HG02885 (cell line): ENCODE data around the gene PMEPA1.

Experiments used
- ATAC-seq: cut with Tn5 transposase; IDR thresholded peaks from one replicate; pipeline ENCODE4 v1.9.1; 2021; ENCODE audit warnings: mild to moderate bottlenecking; ENCODE audit not compliant: unreplicated experiment, poor library complexity

PMEPA1 gene

GRCh38 chr20:57616143-57616951 is 93.5 kb downstream of the PMEPA1 start:
- no peak for ATAC-seq

- no peak for ATAC-seq
These were observed 94.4 kb downstream of the PMEPA1 start for GRCh38 chr20:57615445-57615811.

- ATAC-seq = no peak
These were observed 95.0 kb downstream of the PMEPA1 start for GRCh38 chr20:57614490-57615444.

DNA sequence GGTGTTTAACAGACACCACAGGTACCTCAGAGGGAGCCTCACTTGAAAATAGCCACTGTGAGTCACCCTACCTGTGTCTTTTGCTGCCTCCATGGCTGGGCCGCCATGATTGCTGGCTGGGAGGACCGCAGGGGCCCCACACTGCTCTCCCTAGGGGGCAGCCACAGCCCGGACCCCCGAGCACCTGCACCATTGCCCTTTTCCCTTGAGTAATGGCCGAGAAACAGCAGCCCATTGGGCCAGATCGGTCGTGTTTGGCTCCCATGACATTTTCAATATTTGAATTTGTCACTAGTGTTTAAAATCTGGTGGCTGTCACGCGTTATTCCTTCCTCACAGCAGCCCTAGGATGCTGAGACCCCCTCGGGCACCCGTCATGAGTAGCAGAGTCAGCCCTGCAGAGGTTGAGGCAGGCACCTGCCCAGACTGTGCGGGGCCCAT is 96.3 kb downstream of the PMEPA1 start:
- ATAC-seq = no peak

- no peak for ATAC-seq
These were observed 96.9 kb downstream of the PMEPA1 start for GRCh38 chr20:57612916-57613315.

GRCh38 chr20:57612436-57612835 is 97.4 kb downstream of the PMEPA1 start:
- ATAC-seq = no peak

DNA sequence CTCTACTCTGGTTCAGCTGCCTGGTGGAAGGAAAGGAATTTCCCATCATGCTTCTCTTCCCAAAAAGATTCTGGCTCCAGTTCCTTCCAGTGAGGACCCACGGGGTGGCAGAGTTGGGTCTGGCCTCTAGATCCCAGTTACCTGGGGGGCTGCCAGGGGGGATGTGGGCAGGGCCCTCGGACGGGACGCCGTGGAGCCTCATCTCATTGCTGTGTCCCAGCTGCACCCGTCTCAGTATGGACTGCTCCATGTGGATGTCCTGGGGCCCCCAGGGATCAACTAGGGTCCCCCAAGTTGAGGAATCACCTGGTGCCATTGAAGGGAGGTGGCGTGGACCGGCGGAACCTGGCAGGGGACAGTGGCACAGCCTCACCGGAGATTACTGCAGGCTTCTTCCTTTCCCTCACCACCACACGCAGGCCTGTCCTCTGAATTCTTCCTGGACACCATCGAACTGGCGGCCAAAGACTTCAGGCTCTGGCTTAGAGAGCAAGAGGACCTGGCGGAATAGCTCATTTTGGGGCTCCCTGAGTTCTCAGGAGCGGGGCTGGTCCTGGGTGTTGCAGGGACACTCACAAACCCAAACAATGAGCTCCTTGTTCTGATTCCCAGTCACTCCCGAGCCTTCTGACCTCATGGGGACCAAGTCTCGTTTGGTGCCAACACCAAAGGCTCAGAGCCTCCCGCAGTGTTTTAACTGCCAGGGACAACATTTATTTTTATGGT is 98.1 kb downstream of the PMEPA1 start:
- ATAC-seq = no peak

- ATAC-seq = no peak
These were observed 99.4 kb downstream of the PMEPA1 start for GRCh38 chr20:57610261-57610952.

DNA sequence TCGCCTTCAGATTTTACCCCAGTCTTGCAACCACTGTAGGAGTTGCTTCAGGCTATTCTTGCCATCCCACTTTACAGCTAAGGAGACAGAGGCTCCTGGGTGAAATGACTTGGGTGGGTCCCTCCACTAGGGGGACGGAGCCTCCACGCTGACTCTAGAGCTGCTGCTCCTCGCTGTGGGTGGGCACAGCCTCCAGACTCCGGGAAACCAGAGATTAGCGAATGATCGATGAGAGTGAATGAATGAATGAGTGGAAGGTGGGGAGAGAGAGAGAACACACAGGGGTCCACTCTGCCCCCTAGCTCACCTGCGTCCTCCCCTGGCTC is 100.0 kb downstream of the PMEPA1 start:
- no peak for ATAC-seq

- ATAC-seq = no peak
These were observed 100.6 kb downstream of the PMEPA1 start for GRCh38 chr20:57609086-57609841.

- ATAC-seq = no peak
These were observed 101.3 kb downstream of the PMEPA1 start for GRCh38 chr20:57608516-57608915.

DNA sequence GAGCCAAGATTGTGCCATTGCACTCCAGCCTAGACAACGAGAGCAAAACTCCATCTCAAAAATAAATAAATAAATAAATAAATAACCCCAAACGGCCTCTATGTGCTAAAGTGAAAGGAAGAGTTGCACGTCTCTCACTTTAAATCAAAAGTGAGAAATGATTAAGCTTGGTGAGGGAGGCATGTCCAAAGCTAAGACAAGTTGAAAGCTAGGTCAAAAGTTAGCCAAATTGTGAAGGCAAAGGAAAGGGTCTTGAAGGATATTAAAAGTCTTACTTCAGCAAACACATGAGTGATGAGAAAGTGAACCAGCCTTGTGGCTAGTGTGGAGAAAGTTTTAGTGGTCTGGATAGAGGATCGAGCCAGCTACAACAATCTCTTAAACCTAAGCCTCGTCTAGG is 103.9 kb downstream of the PMEPA1 start:
- ATAC-seq = no peak

- no peak for ATAC-seq
These were observed 104.8 kb downstream of the PMEPA1 start for GRCh38 chr20:57605045-57605444.

DNA sequence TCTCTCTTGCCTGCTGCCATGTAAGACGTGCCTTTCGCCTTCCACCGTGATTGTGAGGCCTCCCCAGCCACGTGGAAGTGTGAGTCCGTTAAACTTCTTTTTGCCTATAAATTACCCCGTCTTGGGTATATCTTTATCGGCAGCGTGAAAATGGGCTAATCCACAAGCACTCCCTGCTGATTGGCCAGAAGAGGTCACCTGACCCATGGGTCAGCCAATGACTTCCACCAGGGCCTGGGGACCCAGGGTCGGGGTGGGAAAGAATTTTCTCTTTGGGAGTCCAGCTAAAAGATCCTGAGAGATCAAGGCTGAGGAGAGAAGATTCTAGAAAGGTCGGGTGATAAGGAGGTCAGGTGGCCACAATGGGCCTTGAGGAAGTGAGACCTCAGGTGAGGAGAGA is 106.7 kb downstream of the PMEPA1 start:
- no peak for ATAC-seq

DNA sequence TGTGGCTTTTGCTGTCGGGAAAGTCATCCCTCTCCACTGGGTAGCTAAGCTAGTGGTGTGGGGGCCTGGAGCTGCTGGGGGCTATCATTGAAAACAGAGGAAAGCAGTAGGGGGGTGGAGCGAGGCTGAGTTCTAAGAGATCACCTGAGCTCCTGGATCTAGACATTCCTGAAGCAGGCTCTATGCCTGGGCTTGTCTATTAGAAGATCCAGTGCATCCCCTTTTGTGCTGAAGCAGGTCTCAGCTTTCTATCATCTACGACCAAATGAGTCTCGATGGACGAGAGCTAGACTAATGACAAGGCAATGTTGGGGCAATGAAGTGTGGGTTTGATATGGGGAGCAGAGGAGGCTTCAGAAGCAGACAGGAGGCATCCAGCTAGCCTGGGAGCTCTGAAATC is 108.1 kb downstream of the PMEPA1 start:
- ATAC-seq = no peak

DNA sequence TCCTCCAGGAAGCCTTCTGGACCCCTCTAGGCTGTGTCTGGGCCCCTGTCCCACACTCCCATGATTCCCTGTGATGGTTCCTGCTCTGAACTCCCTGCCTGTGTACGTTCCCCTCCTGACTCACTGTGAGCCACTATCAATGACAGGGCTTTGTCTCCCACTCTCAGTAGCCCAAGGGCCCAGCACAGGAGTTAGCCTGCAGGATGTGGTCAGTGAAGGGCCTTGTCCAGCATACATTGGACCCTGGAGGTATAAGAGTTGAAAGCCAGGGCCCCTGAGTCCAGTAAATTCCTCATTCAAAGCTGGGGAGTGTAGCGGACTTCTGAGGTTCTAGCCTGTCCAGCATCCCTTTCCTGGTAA is 108.6 kb downstream of the PMEPA1 start:
- ATAC-seq = no peak

GRCh38 chr20:57600320-57601210 is 109.2 kb downstream of the PMEPA1 start:
- peak; percentile 57 for ATAC-seq

DNA sequence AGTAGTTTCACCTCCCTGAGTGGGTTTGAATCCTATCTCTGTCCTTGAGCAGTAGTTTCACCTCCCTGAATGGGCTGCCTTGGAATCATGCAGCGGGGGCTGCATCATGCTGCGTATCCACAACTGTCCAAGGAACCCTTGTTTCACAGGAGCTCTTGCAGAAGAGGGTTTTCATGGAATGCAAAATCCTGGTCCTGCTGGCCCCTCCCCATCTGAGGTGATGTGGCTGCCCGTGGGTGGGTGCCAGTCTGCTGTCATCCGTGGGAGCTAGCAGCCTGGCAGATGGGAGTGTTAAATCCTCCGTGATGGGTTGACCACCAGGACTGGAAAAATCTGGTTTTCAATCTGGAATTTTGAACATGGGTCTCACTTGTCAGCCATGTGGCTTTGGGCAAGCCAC is 111.3 kb downstream of the PMEPA1 start:
- no peak for ATAC-seq
